ENCODE results near the gene STX18.

STX18 gene

DNA sequence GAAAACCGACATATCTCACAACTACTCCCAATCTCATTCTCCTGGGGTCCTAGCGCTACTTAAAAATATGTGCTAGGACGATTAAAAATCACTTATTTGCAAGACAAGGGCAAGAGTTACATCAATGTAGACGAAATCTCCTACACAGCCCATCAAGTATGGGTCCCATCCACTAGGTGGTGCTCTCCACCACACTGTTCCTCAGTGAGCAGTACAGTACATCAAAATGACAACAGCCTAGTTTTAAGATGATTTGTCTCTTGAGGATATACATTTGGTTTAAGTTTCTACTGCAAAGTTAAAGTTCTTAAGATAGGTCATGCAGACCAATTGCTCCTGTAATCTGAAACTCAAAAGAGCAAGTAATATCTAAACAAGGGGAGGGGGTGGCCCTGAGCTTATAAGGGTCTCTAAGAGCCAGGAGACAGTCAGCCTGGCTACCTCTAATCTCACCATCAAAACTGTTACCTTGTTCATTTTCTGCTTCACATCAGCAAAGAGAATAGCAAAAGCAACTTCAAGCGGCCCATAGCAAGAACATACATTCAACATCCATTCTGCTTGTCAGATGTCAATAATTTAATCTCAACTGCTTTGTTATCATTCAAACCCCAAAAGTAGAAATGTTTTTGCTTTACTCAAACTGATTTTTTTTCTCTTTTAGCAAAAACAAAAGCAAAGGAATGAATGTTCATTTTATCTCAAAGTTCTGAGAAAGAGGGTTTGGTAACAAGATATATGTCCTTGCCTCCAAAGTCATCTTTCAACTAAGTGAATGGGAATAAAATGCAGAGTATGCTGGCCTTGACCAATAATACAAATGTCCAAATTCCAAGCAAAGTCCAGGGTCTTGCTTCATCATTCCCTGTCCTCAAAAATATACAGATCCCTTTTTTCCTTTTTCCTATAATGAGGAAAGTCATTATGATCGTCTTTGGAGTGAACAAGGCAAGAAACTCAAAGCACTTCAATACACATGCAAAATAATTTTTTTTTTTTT lies 53.1 kb downstream of the STX18 start:
- ChIA-PET POLR2A (no interaction called here), CTCF (interaction anchor here (0.6 to 2.2 kb wide), 21 partner anchors 8 to 1324 kb away, joined by 3 to 13 read pairs (median 4); partner anchors contain the start of gene STX18)
- TF ChIP-seq, protein P1, sequence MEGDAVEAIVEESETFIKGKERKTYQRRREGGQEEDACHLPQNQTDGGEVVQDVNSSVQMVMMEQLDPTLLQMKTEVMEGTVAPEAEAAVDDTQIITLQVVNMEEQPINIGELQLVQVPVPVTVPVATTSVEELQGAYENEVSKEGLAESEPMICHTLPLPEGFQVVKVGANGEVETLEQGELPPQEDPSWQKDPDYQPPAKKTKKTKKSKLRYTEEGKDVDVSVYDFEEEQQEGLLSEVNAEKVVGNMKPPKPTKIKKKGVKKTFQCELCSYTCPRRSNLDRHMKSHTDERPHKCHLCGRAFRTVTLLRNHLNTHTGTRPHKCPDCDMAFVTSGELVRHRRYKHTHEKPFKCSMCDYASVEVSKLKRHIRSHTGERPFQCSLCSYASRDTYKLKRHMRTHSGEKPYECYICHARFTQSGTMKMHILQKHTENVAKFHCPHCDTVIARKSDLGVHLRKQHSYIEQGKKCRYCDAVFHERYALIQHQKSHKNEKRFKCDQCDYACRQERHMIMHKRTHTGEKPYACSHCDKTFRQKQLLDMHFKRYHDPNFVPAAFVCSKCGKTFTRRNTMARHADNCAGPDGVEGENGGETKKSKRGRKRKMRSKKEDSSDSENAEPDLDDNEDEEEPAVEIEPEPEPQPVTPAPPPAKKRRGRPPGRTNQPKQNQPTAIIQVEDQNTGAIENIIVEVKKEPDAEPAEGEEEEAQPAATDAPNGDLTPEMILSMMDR (IDR thresholded peaks at IDR 0.05; ENCODE audit: control extremely low read depth, extremely low read depth, low read depth, missing control alignments): peak; percentile 85
- peak; percentile 64 for DNase-seq (ENCODE audit: extremely low spot score)

GRCh38 chr4:4486969-4487368 lies 54.9 kb downstream of the STX18 start:
- DNase-seq (ENCODE audit: extremely low spot score): no peak
- POLR2A ChIA-PET: no interaction called here
- CTCF ChIA-PET: interaction anchor here (0.9 to 1.7 kb wide), 3 partner anchors 40 to 182 kb away, joined by 3 to 4 read pairs (median 3); no protein-coding TSS in a partner anchor
- TF ChIP-seq, protein P1 (IDR thresholded peaks at IDR 0.05; ENCODE audit: control extremely low read depth, extremely low read depth, low read depth, missing control alignments): no peak

- POLR2A ChIA-PET: no interaction called here
- DNase-seq (ENCODE audit: extremely low spot score): no peak
- CTCF ChIA-PET: interaction anchor here (0.7 to 1.5 kb wide), 3 partner anchors 13 to 294 kb away, joined by 3 to 4 read pairs (median 3); no protein-coding TSS in a partner anchor
- TF ChIP-seq, protein P1 (IDR thresholded peaks at IDR 0.05; ENCODE audit: control extremely low read depth, extremely low read depth, low read depth, missing control alignments): no peak
These were observed 56.0 kb downstream of the STX18 start for GRCh38 chr4:4485806-4486205.

- ChIA-PET CTCF (interaction anchor here (1.1 to 1.5 kb wide), 2 partner anchors 14 to 398 kb away, joined by 3 read pairs; no protein-coding TSS in a partner anchor), POLR2A (no interaction called here)
- no peak for DNase-seq (ENCODE audit: extremely low spot score)
- TF ChIP-seq, protein P1 (IDR thresholded peaks at IDR 0.05; ENCODE audit: control extremely low read depth, extremely low read depth, low read depth, missing control alignments): no peak
These were observed 60.4 kb downstream of the STX18 start for GRCh38 chr4:4481399-4481994.

DNA sequence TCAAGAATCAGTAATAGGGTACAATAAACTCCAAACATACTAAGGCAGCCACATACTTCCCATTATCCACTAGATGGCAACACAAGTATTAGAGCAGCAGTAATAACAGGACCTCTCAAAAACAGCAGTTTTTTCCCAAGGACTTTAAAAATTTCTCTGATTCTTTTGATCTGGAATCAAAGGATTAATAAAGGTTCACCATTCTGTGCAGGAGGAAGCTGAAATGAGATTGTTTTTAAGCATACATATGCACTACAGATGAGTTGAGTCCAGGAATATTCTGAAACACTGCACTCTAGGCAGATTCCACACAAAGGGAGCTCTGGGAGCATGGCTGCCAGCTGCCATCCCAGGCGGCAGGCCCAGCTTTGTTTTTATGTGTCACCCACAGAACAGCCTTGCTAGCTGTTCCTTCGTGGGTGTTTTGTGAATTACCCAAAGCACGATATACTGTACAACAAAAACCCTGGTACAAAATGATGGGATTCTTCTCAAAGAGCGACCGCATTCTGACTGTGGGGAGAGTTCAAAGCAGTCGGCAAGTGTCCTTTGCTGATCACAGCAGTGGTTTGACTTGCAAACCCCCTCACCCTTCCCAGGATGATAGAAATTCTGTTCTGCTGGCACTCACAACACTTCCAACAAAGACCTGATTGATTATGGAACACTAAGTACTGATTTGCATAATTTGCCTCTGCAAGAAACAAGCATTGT lies 61.0 kb downstream of the STX18 start:
- DNase-seq (ENCODE audit: extremely low spot score): no peak
- TF ChIP-seq, protein P1 (IDR thresholded peaks at IDR 0.05; ENCODE audit: control extremely low read depth, extremely low read depth, low read depth, missing control alignments): peak; percentile 31
- ChIA-PET CTCF (interaction anchor here (1.5 kb wide), 1 partner anchor 399 kb away, joined by 3 read pairs; no protein-coding TSS in a partner anchor), POLR2A (no interaction called here)

- TF ChIP-seq, protein P1 (IDR thresholded peaks at IDR 0.05; ENCODE audit: control extremely low read depth, extremely low read depth, low read depth, missing control alignments): no peak
- POLR2A ChIA-PET: no interaction called here
- no peak for DNase-seq (ENCODE audit: extremely low spot score)
- CTCF ChIA-PET: interaction anchor here (1.5 to 2.6 kb wide), 2 partner anchors 8 to 399 kb away, joined by 3 to 13 read pairs; no protein-coding TSS in a partner anchor
These were observed 61.6 kb downstream of the STX18 start for GRCh38 chr4:4480205-4480604.
